Activated CD8-positive, alpha-beta memory T cell treated with anti-CD3 and anti-CD28 coated beads, Interleukin-2, amount 50 U/mL, for 4 hours (primary cell): Measurements from ENCODE around the gene COX6B1.
A peak's percentile ranks its signal among the peaks of the same experiment; 100 is the strongest.
"Not testable (repeated sequence)": the region's sequence is repeated elsewhere in the genome, so short reads cannot be mapped to it uniquely, and the experiment has no call there.

Experiments
- DNase-seq: peaks from one replicate; pipeline ENCODE4 v3.0.0-alpha.2; 2020

Gene COX6B1

GRCh38 chr19:35669566-35669965, 21.4 kb downstream of the COX6B1 start:
- DNase-seq: no peak

DNA sequence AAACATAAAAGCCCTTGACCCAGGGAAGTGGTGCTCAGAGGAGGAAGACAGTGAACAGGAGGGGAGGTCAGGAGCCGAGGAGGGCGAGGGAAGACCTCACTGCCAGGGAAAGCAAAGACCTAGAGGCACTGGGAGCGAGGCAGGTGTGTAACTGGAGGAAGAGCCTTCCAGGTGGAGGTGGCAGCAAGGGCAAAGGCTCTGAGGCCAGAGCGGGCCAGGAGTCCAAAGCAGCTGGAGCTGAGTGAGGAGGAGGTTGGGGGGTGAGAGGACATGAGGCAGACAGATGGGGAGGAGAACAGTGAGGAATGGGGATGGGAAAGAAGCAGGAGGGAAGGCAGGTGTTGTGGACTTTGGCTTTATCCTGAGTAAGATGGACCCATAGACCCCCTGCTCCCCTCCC, 21.9 kb downstream of the COX6B1 start:
- no peak for DNase-seq

- no peak for DNase-seq
These were observed 22.6 kb downstream of the COX6B1 start for GRCh38 chr19:35670686-35671085.

GRCh38 chr19:35671818-35672217, 23.7 kb downstream of the COX6B1 start:
- DNase-seq: no peak

- peak; percentile 32 for DNase-seq
These were observed 25.1 kb downstream of the COX6B1 start for GRCh38 chr19:35673121-35673804.

GRCh38 chr19:35675589-35676140, 27.5 kb downstream of the COX6B1 start:
- no peak for DNase-seq

- no peak for DNase-seq
These were observed 41.7 kb downstream of the COX6B1 start for GRCh38 chr19:35689836-35690235.

- DNase-seq: not testable (repeated sequence)
These were observed 43.0 kb downstream of the COX6B1 start for GRCh38 chr19:35691106-35691505.

DNA sequence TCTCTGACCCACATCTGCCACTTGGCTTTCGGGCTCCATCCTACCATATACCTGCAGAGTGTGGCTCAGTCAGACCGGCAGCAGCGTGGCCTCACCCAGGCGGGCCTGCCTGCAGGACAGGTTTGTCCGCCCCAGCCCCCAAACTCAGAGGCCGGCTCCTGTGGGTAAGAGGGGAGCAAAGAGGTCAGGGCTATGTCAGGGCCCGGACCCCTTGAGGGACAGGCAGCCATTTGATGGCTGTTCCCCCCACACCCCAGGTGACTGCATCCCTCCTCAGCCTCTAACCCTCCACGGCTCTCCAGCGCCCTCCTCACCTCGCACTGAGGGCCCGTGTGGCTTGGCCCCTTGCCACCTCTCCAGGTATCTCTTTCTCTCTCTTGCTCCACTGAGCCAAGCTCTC, 43.9 kb downstream of the COX6B1 start:
- DNase-seq: no peak

GRCh38 chr19:35693422-35693821, 45.3 kb downstream of the COX6B1 start:
- DNase-seq: no peak

GRCh38 chr19:35693835-35694599, 45.9 kb downstream of the COX6B1 start:
- DNase-seq: peak; percentile 90

- DNase-seq: no peak
These were observed 47.8 kb downstream of the COX6B1 start for GRCh38 chr19:35695895-35696422.

DNA sequence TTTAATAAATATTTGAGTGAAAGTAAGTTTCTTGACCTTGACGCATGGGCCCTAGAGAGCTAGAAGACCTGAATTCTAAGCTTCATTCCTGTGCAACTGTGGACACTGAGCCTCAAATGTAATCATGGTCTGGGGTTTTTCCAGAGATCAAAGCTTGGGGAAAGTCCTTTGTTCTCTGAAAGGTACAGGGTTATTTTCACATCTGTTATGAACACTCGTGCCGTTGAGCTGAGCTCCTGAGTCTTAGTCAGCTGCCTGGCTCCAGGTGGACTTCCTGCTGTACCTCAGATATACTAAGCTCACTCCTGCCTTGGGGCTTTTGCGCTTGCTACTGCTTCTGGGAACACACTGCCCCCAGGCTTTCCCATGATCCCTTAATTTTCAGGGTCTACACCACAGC, 48.7 kb downstream of the COX6B1 start:
- no peak for DNase-seq

DNA sequence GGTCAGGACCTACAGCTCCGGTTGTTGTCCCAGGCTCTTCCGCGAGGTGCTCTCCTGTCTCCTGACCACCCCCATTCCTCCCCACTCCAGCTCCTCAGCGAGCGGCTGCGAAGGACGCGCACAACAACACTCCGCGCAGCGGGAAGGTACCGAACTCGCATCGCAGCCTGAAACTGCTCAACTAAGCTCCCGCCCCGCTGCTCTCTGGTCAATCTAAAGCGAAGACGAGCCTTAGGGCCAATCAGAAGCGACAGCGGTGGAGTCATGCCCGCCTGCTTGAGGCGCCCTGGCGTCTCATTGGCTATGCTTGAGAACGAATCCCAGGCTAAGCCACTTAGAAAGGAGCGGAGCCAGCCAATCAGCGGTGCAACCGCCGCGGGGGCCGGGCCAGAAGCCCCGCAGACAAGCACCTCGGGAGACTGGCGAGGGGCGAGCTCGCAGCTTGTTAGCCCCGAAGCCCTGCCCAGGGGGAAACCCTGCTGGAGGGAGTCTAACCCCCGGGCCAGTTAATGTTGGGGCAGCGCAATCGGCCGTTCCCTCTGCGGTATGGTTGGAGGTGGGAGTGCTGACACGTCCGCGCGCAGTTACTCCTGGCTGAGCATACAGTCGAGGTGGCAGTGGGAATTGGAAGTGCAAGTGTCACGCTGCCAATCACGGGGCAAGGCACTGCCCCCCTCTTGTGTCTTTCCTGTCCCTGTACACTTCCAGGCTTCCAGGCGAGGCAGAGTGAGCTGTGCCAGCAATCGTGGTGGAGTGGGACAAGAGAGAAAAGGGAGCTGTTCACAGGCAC, 54.3 kb downstream of the COX6B1 start:
- DNase-seq: peak; percentile 89

DNA sequence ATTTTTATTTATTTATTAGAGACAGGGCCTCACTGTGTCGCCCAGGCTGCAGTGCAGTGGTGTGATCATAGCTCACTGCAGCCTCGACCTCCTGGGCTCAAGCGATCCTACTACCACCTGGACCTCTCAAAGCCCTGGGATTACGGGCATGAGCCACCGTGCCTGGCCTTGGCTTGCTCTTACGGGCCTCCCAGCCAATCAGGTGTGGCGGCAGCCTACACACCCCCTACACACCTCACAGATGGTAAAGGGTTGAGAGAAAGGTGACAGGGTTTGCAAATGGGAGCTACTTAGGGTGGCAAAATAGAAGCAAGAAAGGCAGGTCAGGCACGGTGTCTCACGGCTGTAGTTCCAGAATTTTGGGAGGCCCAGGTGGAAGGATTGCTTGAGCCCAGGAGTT, 55.2 kb downstream of the COX6B1 start:
- no peak for DNase-seq

DNA sequence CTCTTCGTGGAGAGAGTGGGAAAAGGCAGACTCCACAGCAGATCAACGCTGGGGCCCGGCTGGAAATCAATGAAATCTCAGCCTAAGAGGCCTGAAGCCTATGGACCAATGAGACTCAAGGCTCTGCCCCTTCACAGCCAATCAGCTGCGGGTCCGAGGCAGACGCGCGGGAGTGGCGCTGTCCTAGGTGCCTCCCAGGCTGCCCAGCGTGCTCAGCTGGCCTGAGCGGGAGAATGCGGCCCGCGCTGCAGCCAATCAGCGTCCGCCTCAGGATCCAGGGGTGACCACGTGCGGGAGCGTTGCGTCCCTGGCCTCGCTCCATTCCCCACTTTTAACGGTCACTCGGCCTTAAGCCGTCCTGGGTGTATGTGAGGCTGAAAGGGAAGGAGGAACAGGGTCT, 56.1 kb downstream of the COX6B1 start, which contains the start of gene ZBTB32:
ZBTB32 (plus strand) TSS at position 341 of the 400 bp plus-strand sequence. CDS start 10,069 bp downstream, outside the sequence.
- no peak for DNase-seq
